MCF 10A (cell line): ENCODE measurements around the gene TK1. TPM values are rescaled to one million over a fixed set of nuclear protein-coding genes. Genes with fewer than 3 reads are reported as not detected.

ENCODE experiments used
- BruUV-seq: library from RNA; stranded (reverse); fragments of 400-500 nt; replicated peaks from 2 replicates; lab custom pipeline; 2021; lab: Mats Ljungman, UMichigan
- CTCF ChIA-PET: fragments of 300-600 bp; sonication (Branson Sonifier 250); formaldehyde crosslinking; extraction: SDS; loops from one replicate; lab custom pipeline; 2021; ENCODE audit warnings: antibody characterized with exemption, inconsistent platforms; lab: Yijun Ruan, JAX
- POLR2A ChIA-PET: fragments of 300-600, 350-650 bp; sonication (Branson Sonifier 250); formaldehyde crosslinking; extraction: SDS; loops from one replicate; lab custom pipeline; 2020; ENCODE audit warnings: antibody characterized with exemption, inconsistent platforms; lab: Yijun Ruan, JAX
- DNase-seq: peaks from one replicate; pipeline ENCODE4 v3.0.0-alpha.2; 2018; ENCODE audit not compliant: unreplicated experiment
- H3K27ac Mint-ChIP-seq: one replicate; pipeline ENCODE4 v1.8.0; 2022; ENCODE audit warnings: mild to moderate bottlenecking, low read depth, mixed read lengths; ENCODE audit not compliant: unreplicated experiment
- H3K27me3 Mint-ChIP-seq: one replicate; pipeline ENCODE4 v1.8.0; 2022; ENCODE audit warnings: mixed read lengths; ENCODE audit not compliant: insufficient read depth, unreplicated experiment
- H3K36me3 Mint-ChIP-seq: one replicate; pipeline ENCODE4 v1.8.0; 2022; ENCODE audit warnings: mild to moderate bottlenecking, moderate library complexity, mixed read lengths; ENCODE audit not compliant: insufficient read depth, unreplicated experiment
- H3K4me1 Mint-ChIP-seq: one replicate; pipeline ENCODE4 v1.8.0; 2022; ENCODE audit warnings: mixed read lengths; ENCODE audit not compliant: insufficient read depth, unreplicated experiment
- H3K4me3 Mint-ChIP-seq: one replicate; pipeline ENCODE4 v1.8.0; 2022; ENCODE audit warnings: mild to moderate bottlenecking, moderate library complexity, mixed read lengths; ENCODE audit not compliant: unreplicated experiment
- H3K9me3 Mint-ChIP-seq: one replicate; pipeline ENCODE4 v1.8.0; 2022; ENCODE audit warnings: mixed read lengths; ENCODE audit not compliant: unreplicated experiment
- CTCF ChIP-seq: fragments of 200-600 bp; IDR thresholded peaks from one replicate; pipeline ENCODE4 v1.8.0; 2022; ENCODE audit warnings: antibody characterized with exemption, mild to moderate bottlenecking; ENCODE audit not compliant: unreplicated experiment
- intact Hi-C: fragments of 100-400 bp; cut with micrococcal nuclease; formaldehyde crosslinking; loops from 2 replicates; pipeline ENCODE4 v1.14.1; 2022
- total RNA-seq: library from RNA; stranded (reverse); gene quantifications from 2 replicates; pipeline ENCODE4 v1.2.3, GENCODE V29; 2022

The TK1 gene
- total RNA-seq, 1 experiment from 2014 or later: 21.4 TPM

GRCh38 chr17:78129351-78130089 is 57.3 kb downstream of the TK1 start:
- no peaks in the 10 kb centered on the region for H3K9me3 Mint-ChIP-seq
- peaks cover 4% of the 10 kb centered on the region for H3K36me3 Mint-ChIP-seq
- no peak for TF ChIP-seq CTCF
- CTCF ChIA-PET: interaction anchor here (1.0 kb wide), 1 partner anchor 122 kb away, joined by 4 read pairs; no protein-coding TSS in a partner anchor
- DNase-seq: no peak
- intact Hi-C loops: no loop called here
- BruUV-seq: no TSS peak
- peaks cover 13% of the 10 kb centered on the region for H3K27me3 Mint-ChIP-seq
- peak overlapping the region; percentile 77 for H3K4me3 Mint-ChIP-seq
- H3K27ac Mint-ChIP-seq: no peak overlapping the region
- H3K4me1 Mint-ChIP-seq: no peaks in the 10 kb centered on the region
- POLR2A ChIA-PET: interaction anchor here (3.0 kb wide), 1 partner anchor 13 kb away, joined by 14 read pairs; no protein-coding TSS in a partner anchor

- Mint-ChIP-seq H3K9me3 (no peaks in the 10 kb centered on the region), H3K4me3 (peak within 1 kb of the TSS; percentile 77), H3K27ac (no peak within 1 kb of the TSS), H3K36me3 (peaks cover 6% of the 10 kb centered on the region), H3K4me1 (no peaks in the 10 kb centered on the region), H3K27me3 (peaks cover 5% of the 10 kb centered on the region)
- intact Hi-C loops: no loop called here
- BruUV-seq: no TSS peak
- DNase-seq: peak; percentile 56
- no peak for TF ChIP-seq CTCF
- ChIA-PET POLR2A (interaction anchor here (0.6 to 3.0 kb wide), 7 partner anchors 11 to 807 kb away, joined by 3 to 14 read pairs (median 4); partner anchors contain the start of genes AFMID and TK1), CTCF (interaction anchor here (0.7 to 2.2 kb wide), 7 partner anchors 13 to 232 kb away, joined by 3 to 9 read pairs (median 5); no protein-coding TSS in a partner anchor)
Measured at GRCh38 chr17:78128551-78129350, 58.1 kb downstream of the TK1 start, which contains the start of gene TMC6. TSS of gene TMC6 (minus strand) at chr17:78128755. CDS start at chr17:78126832, 1,923 bp downstream.

- no peak for TF ChIP-seq CTCF
- peak overlapping the region; percentile 77 for H3K4me3 Mint-ChIP-seq
- no peak for DNase-seq
- POLR2A ChIA-PET: interaction anchor here (0.6 to 3.0 kb wide), 8 partner anchors 11 to 806 kb away, joined by 3 to 14 read pairs (median 4); partner anchors contain the start of genes AFMID and TK1
- no peaks in the 10 kb centered on the region for H3K9me3 Mint-ChIP-seq
- no peak overlapping the region for H3K27ac Mint-ChIP-seq
- intact Hi-C loops: no loop called here
- no peaks in the 10 kb centered on the region for H3K4me1 Mint-ChIP-seq
- CTCF ChIA-PET: interaction anchor here (0.7 to 2.2 kb wide), 9 partner anchors 12 to 233 kb away, joined by 3 to 9 read pairs (median 5); no protein-coding TSS in a partner anchor
- H3K36me3 Mint-ChIP-seq: peaks cover 11% of the 10 kb centered on the region
- BruUV-seq: no TSS peak
- H3K27me3 Mint-ChIP-seq: no peaks in the 10 kb centered on the region
Measured at GRCh38 chr17:78127888-78128550, 58.8 kb downstream of the TK1 start.
